ENCODE results near the gene NT5DC4.

NT5DC4 gene

DNA sequence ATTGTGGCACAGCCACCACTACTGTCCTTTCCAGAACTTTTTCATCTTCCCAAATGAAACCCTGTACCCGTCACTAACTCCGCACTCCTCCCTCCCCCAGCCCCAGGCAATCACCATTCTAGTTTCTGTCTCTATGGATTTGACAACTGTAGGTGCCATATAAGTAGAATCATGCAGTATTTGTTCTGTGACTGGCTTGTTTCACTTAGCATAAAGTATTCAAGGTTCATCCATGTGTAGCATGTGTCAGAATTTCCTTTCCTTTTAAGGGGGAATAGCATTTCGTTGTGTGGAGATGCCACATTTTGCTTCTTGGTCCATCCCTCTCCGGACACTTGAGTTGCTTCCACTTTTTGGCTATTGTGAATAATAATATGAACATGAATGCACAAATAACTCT, 44.4 kb downstream of the NT5DC4 start:
- TF ChIP-seq POLR2AphosphoS5 (IDR thresholded peaks at IDR 0.05; ENCODE audit: low read depth, low read length) (no peak), FOXP2 (optimal IDR thresholded peaks at IDR 0.05; ENCODE audit: borderline replicate concordance, extremely low read depth, extremely low read length, insufficient read depth) (no peak), SIN3A (IDR thresholded peaks at IDR 0.05; ENCODE audit: borderline replicate concordance, insufficient read depth, low read length) (no peak), TAF1 (IDR thresholded peaks at IDR 0.05; ENCODE audit: borderline replicate concordance, insufficient read depth, low read length) (no peak)
- TF ChIP-seq, protein P1, sequence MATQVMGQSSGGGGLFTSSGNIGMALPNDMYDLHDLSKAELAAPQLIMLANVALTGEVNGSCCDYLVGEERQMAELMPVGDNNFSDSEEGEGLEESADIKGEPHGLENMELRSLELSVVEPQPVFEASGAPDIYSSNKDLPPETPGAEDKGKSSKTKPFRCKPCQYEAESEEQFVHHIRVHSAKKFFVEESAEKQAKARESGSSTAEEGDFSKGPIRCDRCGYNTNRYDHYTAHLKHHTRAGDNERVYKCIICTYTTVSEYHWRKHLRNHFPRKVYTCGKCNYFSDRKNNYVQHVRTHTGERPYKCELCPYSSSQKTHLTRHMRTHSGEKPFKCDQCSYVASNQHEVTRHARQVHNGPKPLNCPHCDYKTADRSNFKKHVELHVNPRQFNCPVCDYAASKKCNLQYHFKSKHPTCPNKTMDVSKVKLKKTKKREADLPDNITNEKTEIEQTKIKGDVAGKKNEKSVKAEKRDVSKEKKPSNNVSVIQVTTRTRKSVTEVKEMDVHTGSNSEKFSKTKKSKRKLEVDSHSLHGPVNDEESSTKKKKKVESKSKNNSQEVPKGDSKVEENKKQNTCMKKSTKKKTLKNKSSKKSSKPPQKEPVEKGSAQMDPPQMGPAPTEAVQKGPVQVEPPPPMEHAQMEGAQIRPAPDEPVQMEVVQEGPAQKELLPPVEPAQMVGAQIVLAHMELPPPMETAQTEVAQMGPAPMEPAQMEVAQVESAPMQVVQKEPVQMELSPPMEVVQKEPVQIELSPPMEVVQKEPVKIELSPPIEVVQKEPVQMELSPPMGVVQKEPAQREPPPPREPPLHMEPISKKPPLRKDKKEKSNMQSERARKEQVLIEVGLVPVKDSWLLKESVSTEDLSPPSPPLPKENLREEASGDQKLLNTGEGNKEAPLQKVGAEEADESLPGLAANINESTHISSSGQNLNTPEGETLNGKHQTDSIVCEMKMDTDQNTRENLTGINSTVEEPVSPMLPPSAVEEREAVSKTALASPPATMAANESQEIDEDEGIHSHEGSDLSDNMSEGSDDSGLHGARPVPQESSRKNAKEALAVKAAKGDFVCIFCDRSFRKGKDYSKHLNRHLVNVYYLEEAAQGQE (IDR thresholded peaks at IDR 0.05; ENCODE audit: insufficient read depth in 1 of 2, low read depth in 2 of 2, low read length in 2 of 2) = no peak

DNA sequence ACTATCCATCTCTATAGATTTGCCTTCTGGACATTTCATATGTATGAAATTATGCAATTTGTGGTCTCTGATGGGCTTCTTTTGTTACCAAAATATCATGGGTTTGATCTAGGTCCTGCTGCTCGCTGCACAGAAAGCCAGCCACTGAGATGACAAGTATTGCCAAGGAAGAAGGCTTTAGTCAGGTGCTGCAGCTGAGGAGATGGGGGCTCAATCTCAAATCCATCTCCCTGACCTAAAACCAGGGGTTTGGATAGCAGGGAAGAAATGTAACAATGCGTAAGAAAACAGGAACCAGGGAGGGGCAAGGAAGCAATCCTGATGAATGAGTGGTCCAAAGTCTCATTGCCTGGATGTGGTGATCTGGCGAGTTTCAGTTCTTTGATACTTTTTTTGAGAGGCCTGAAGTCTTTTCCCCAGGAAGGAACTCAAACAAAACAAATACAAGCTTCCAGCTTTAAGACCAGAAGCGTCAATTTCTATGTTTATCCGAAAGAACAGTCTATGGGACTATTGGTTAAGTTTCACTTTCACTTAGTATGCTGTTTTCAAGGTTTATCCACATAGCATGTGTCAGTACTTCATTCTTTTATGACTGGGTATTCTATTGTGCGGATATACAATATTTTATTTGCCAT, 47.0 kb downstream of the NT5DC4 start:
- TF ChIP-seq SIN3A (IDR thresholded peaks at IDR 0.05; ENCODE audit: borderline replicate concordance, insufficient read depth, low read length) = no peak

DNA sequence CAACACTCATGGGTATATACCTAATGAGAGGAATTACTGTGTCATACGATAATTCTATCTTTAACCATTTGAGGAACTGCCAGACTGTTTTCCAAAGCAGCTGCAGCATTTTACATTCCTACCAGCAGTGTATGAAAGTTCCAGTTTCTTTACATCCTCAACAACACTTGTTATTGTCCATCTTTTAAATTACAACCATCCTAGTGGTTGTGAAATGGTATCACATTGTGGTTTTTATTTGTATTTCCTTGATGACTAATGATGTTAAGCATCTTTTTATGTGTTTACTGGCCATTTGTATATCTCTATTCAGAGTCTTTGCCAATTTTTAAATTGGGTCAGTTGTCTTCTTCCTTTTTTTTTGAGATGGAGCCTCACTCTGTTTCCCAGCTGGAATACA, 47.6 kb downstream of the NT5DC4 start:
- TF ChIP-seq POLR2AphosphoS5 (IDR thresholded peaks at IDR 0.05; ENCODE audit: low read depth, low read length) (no peak), FOXP2 (optimal IDR thresholded peaks at IDR 0.05; ENCODE audit: borderline replicate concordance, extremely low read depth, extremely low read length, insufficient read depth) (no peak), SIN3A (IDR thresholded peaks at IDR 0.05; ENCODE audit: borderline replicate concordance, insufficient read depth, low read length) (no peak), TAF1 (IDR thresholded peaks at IDR 0.05; ENCODE audit: borderline replicate concordance, insufficient read depth, low read length) (no peak)
- TF ChIP-seq, protein P1 (IDR thresholded peaks at IDR 0.05; ENCODE audit: insufficient read depth in 1 of 2, low read depth in 2 of 2, low read length in 2 of 2) = no peak

DNA sequence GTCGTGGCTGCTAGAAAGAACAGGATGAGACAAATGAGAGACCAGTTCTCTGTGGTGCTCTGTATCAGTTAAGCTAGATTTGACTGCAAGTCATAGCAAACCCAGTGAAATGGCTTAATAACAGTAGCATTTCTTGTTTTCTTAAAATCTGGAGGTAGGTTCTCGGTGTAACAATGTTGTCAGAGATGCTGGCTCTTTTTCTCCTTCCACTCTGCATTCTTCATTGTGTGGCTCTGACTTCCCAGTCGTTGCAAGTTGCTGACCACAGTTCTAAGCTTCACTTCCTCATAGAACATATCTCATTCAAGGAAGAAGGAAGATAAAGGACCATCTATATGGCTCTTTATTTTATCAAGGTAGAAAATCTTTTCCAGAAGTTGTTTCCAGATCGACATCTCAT, 51.5 kb downstream of the NT5DC4 start:
- no peak for TF ChIP-seq SIN3A (IDR thresholded peaks at IDR 0.05; ENCODE audit: borderline replicate concordance, insufficient read depth, low read length)
- no peak for TF ChIP-seq FOXP2 (optimal IDR thresholded peaks at IDR 0.05; ENCODE audit: borderline replicate concordance, extremely low read depth, extremely low read length, insufficient read depth)
- TF ChIP-seq POLR2AphosphoS5 (IDR thresholded peaks at IDR 0.05; ENCODE audit: low read depth, low read length) = no peak

DNA sequence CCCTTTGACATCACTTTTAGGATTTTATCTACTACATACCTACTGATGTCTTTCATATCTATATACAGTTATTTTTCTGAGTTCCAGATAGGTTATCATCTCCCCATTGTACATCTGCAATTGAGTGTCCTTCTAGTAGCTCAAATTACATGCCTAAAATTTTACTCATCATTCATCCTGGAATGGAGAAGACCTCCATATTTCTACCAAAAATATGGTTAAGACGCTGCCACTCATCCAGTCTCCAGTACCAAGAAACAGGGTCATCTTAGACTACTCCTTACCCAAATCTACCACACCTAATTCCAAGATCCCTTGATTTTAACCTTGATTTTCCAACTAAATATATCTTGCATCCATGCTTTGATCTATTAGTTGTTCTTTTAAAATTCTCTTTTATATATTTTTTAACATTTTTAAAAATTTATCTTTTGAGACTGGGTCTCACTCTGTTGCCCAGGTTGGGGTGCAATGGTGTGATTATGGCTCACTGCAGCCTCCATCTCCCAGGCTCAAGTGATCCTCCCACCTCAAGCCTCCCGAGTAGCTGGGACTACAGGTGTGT, 52.2 kb downstream of the NT5DC4 start:
- TF ChIP-seq, protein P1 (IDR thresholded peaks at IDR 0.05; ENCODE audit: insufficient read depth in 1 of 2, low read depth in 2 of 2, low read length in 2 of 2) = no peak
- no peak for TF ChIP-seq POLR2AphosphoS5 (IDR thresholded peaks at IDR 0.05; ENCODE audit: low read depth, low read length)
- TF ChIP-seq TAF1 (IDR thresholded peaks at IDR 0.05; ENCODE audit: borderline replicate concordance, insufficient read depth, low read length) = no peak
- no peak for TF ChIP-seq FOXP2 (optimal IDR thresholded peaks at IDR 0.05; ENCODE audit: borderline replicate concordance, extremely low read depth, extremely low read length, insufficient read depth)
- no peak for TF ChIP-seq SIN3A (IDR thresholded peaks at IDR 0.05; ENCODE audit: borderline replicate concordance, insufficient read depth, low read length)

DNA sequence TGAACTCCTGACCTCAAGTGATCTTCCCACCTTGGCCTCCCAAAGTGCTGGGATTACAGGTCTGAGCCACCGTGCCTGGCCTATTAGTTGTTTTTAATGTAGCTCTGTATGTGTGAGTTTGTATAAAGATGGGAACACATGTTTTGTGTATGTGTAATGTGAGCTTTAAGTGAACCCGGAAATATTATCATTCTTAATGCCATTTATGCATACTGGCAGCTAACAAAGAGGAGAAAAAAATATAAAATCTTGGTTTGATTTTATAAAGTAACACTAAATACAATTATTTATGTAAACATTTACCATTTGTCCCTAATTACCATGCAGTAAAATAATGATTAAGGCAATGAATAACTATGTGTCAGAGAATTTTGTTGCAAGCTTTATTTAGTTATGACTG, 52.7 kb downstream of the NT5DC4 start:
- TF ChIP-seq FOXP2 (optimal IDR thresholded peaks at IDR 0.05; ENCODE audit: borderline replicate concordance, extremely low read depth, extremely low read length, insufficient read depth) (no peak), POLR2AphosphoS5 (IDR thresholded peaks at IDR 0.05; ENCODE audit: low read depth, low read length) (no peak), SIN3A (IDR thresholded peaks at IDR 0.05; ENCODE audit: borderline replicate concordance, insufficient read depth, low read length) (no peak)

Data from PFSK-1 (cell line).